H1 (cell line): ENCODE results near the gene GCGR. TPM values are rescaled to one million over a fixed set of nuclear protein-coding genes. Genes with fewer than 3 reads are reported as not detected.

Source experiments
- CTCF ChIA-PET: fragments of 300-600 bp; sonication (Branson Sonifier 250); formaldehyde crosslinking; loops from one replicate; lab custom pipeline; 2021; ENCODE audit not compliant: partially characterized antibody; lab: Charles Lee
- POLR2A ChIA-PET: fragments of 300-600 bp; sonication (Branson Sonifier 250); formaldehyde crosslinking; loops from one replicate; lab custom pipeline; 2021; ENCODE audit warnings: inconsistent platforms; ENCODE audit not compliant: partially characterized antibody; lab: Charles Lee
- DNase-seq, 2 experiments: peaks; one replicate each; pipeline versions ENCODE4 v3.0.0 to v3.0.0-alpha.2; 2010 to 2022; ENCODE audit warnings: low spot score in 2 of 2, low read depth in 1 of 2, mixed read lengths in 1 of 2
- FAIRE-seq: peaks from 2 replicates; lab custom pipeline; 2011; peaks lifted over from hg19 to GRCh38; lab: Jason Lieb, UNC
- H2AFZ ChIP-seq: 2 replicates; pipeline ENCODE4 v1.8.1; 2012; ENCODE audit warnings: low read length, inconsistent platforms
- H2AK5ac ChIP-seq: 2 replicates; pipeline ENCODE4 v1.6.1; 2013; ENCODE audit warnings: low read depth, low read length
- H2BK120ac ChIP-seq: replicated peaks from 2 replicates; pipeline ENCODE3; 2013; ENCODE audit warnings: low read depth, low read length, inconsistent platforms
- H2BK12ac ChIP-seq: 2 replicates; pipeline ENCODE4 v1.6.1; 2013; ENCODE audit warnings: low read depth, low read length
- H2BK15ac ChIP-seq: 2 replicates; pipeline ENCODE4 v1.6.1; 2013; ENCODE audit warnings: low read length
- H2BK20ac ChIP-seq: 2 replicates; pipeline ENCODE4 v1.6.1; 2013; ENCODE audit warnings: low read length
- H2BK5ac ChIP-seq: 2 replicates; pipeline ENCODE4 v1.6.1; 2013; ENCODE audit warnings: low read depth, low read length
- H3K14ac ChIP-seq: 2 replicates; pipeline ENCODE4 v1.6.1; 2013; ENCODE audit warnings: inconsistent platforms; ENCODE audit not compliant: insufficient read length
- H3K18ac ChIP-seq: 2 replicates; pipeline ENCODE4 v1.6.1; 2013; ENCODE audit warnings: low read length; ENCODE audit errors: extremely low read depth
- H3K23ac ChIP-seq: 2 replicates; pipeline ENCODE4 v1.6.1; 2013; ENCODE audit warnings: inconsistent platforms; ENCODE audit not compliant: insufficient read length
- H3K23me2 ChIP-seq: 2 replicates; pipeline ENCODE4 v1.6.1; 2013; ENCODE audit warnings: low read depth, low read length
- H3K27ac ChIP-seq: 2 replicates; pipeline ENCODE4 v1.6.1; 2011; ENCODE audit warnings: low read depth, low read length, inconsistent platforms
- H3K27me3 ChIP-seq, 4 experiments: replicated peaks in 1 of 4; 1 replicate in 1 of 4; 2 replicates in 3 of 4; pipeline versions ENCODE4 v1.6.1 to v1.8.1; 2011 to 2013; ENCODE audit warnings: low read length in 3 of 4, mild to moderate bottlenecking in 3 of 4, inconsistent platforms in 2 of 4, mixed read lengths in 2 of 4, moderate library complexity in 1 of 4; ENCODE audit not compliant: control insufficient read depth in 3 of 4, insufficient read depth in 3 of 4; ENCODE audit errors: extremely low read depth in 1 of 4
- H3K36me3 ChIP-seq, 4 experiments: 2 replicates each; pipeline versions ENCODE4 v1.6.1 to v1.8.1; 2011 to 2013; ENCODE audit warnings: mild to moderate bottlenecking in 4 of 4, low read length in 3 of 4, moderate library complexity in 2 of 4, control low read depth in 1 of 4, inconsistent platforms in 1 of 4; ENCODE audit not compliant: insufficient read depth in 4 of 4, control insufficient read depth in 2 of 4
- H3K4ac ChIP-seq: replicated peaks from 2 replicates; pipeline ENCODE3; 2013; ENCODE audit warnings: low read length, low read depth, mixed read lengths, inconsistent platforms; ENCODE audit not compliant: insufficient read length
- H3K4me1 ChIP-seq, 4 experiments: replicated peaks in 1 of 4; 1 replicate in 1 of 4; 2 replicates in 3 of 4; pipeline versions ENCODE4 v1.6.1 to v1.8.1; 2011 to 2013; ENCODE audit warnings: low read length in 3 of 4, inconsistent platforms in 2 of 4, mixed read lengths in 1 of 4; ENCODE audit not compliant: insufficient read depth in 4 of 4, control insufficient read depth in 3 of 4
- H3K4me2 ChIP-seq, 2 experiments: 2 replicates each; pipeline versions ENCODE4 v1.6.1 to v1.8.1; 2011 to 2013; ENCODE audit warnings: low read depth in 2 of 2, low read length in 2 of 2, control low read depth in 1 of 2, inconsistent platforms in 1 of 2, mild to moderate bottlenecking in 1 of 2; ENCODE audit not compliant: insufficient read depth in 1 of 2
- H3K4me3 ChIP-seq, 4 experiments: fragments of 200-600, 300-600 bp in 1 of 4; sonication (generic), shearing (Covaris generic), sonication (Bioruptor Twin) in 1 of 4; 2 replicates each; pipeline versions ENCODE4 v1.5.1 to v1.8.1; 2011 to 2016; ENCODE audit warnings: low read length in 4 of 4, low read depth in 3 of 4, control low read depth in 2 of 4, inconsistent platforms in 2 of 4, mild to moderate bottlenecking in 2 of 4, mixed read lengths in 1 of 4, moderate library complexity in 1 of 4; ENCODE audit not compliant: insufficient read depth in 2 of 4; ENCODE audit errors: extremely low read depth in 1 of 4
- H3K56ac ChIP-seq: replicated peaks from 2 replicates; pipeline ENCODE3; 2013; ENCODE audit warnings: low read depth, mild to moderate bottlenecking, mixed read lengths, low read length, inconsistent platforms; ENCODE audit not compliant: insufficient read length
- H3K79me1 ChIP-seq: 2 replicates; pipeline ENCODE4 v1.6.1; 2013; ENCODE audit warnings: low read depth, low read length, control low read depth
- H3K79me2 ChIP-seq, 2 experiments: 2 replicates each; pipeline versions ENCODE4 v1.6.1 to v1.8.1; 2012 to 2013; ENCODE audit warnings: low read length in 2 of 2, mild to moderate bottlenecking in 2 of 2, inconsistent platforms in 1 of 2; ENCODE audit not compliant: insufficient read depth in 2 of 2, control insufficient read depth in 1 of 2
- H3K9ac ChIP-seq, 4 experiments: replicated peaks in 1 of 4; 1 replicate in 1 of 4; 2 replicates in 3 of 4; pipeline versions ENCODE4 v1.6.1 to v1.8.1; 2011 to 2013; ENCODE audit warnings: low read depth in 3 of 4, low read length in 3 of 4, control low read depth in 2 of 4, mild to moderate bottlenecking in 2 of 4, moderate library complexity in 2 of 4, inconsistent platforms in 1 of 4; ENCODE audit errors: extremely low read depth in 1 of 4
- H3K9me3 ChIP-seq, 2 experiments: 2 replicates each; pipeline versions ENCODE4 v1.6.1 to v1.8.1; 2012 to 2013; ENCODE audit warnings: mild to moderate bottlenecking in 2 of 2, moderate library complexity in 2 of 2, control low read depth in 1 of 2, inconsistent platforms in 1 of 2, low read depth in 1 of 2, low read length in 1 of 2, mixed read lengths in 1 of 2; ENCODE audit not compliant: insufficient read depth in 2 of 2
- H4K20me1 ChIP-seq, 2 experiments: replicated peaks in 1 of 2; 2 replicates each; pipeline versions ENCODE3 to v1.8.1; 2011 to 2013; ENCODE audit warnings: inconsistent platforms in 2 of 2, low read length in 2 of 2, mild to moderate bottlenecking in 1 of 2; ENCODE audit not compliant: insufficient read depth in 2 of 2, control insufficient read depth in 1 of 2
- H4K5ac ChIP-seq: 2 replicates; pipeline ENCODE4 v1.6.1; 2013; ENCODE audit warnings: low read length, low read depth, mixed read lengths, inconsistent platforms; ENCODE audit not compliant: insufficient read length
- H4K8ac ChIP-seq: 2 replicates; pipeline ENCODE4 v1.8.0; 2013; ENCODE audit warnings: mild to moderate bottlenecking, moderate library complexity, low read length, inconsistent platforms; ENCODE audit not compliant: insufficient read depth; ENCODE audit errors: extremely low read depth
- H4K91ac ChIP-seq: replicated peaks from 2 replicates; pipeline ENCODE3; 2013; ENCODE audit warnings: low read length, mixed read lengths, inconsistent platforms; ENCODE audit not compliant: insufficient read length
- CREB1 ChIP-seq: IDR thresholded peaks from 2 replicates; pipeline ENCODE4 v1.6.1; 2012; ENCODE audit warnings: inconsistent platforms
- CTCF ChIP-seq, 3 experiments: IDR thresholded peaks; 1 replicate in 2 of 3; 2 replicates in 1 of 3; pipeline versions ENCODE4 v1.5.1 to v1.6.1; 2011; ENCODE audit warnings: low read length in 3 of 3, mild to moderate bottlenecking in 3 of 3, inconsistent platforms in 2 of 3, low read depth in 1 of 3, moderate library complexity in 1 of 3; ENCODE audit not compliant: insufficient read depth in 1 of 3; ENCODE audit errors: control extremely low read depth in 1 of 3
- KDM4A ChIP-seq: IDR thresholded peaks from one replicate; pipeline ENCODE4 v1.7.1; 2012; ENCODE audit warnings: low read depth, mild to moderate bottlenecking, moderate library complexity, low read length, inconsistent platforms; ENCODE audit not compliant: severe bottlenecking
- NRF1 ChIP-seq: IDR thresholded peaks from 2 replicates; pipeline ENCODE4 v1.6.1; 2011; ENCODE audit warnings: mild to moderate bottlenecking, low read depth, low read length, improper control_type of control experiment
- RFX5 ChIP-seq: IDR thresholded peaks from 2 replicates; pipeline ENCODE4 v1.6.1; 2011; ENCODE audit warnings: low read depth, low read length, improper control_type of control experiment, borderline replicate concordance
- TAF1 ChIP-seq: IDR thresholded peaks from 2 replicates; pipeline ENCODE4 v1.6.1; 2011; ENCODE audit warnings: mild to moderate bottlenecking, low read depth, low read length
- TBP ChIP-seq: IDR thresholded peaks from 2 replicates; pipeline ENCODE4 v1.6.1; 2011; ENCODE audit warnings: low read depth, low read length, improper control_type of control experiment
- TEAD4 ChIP-seq: IDR thresholded peaks from 2 replicates; pipeline ENCODE4 v1.6.1; 2012; ENCODE audit warnings: low read depth, low read length, inconsistent platforms, mixed read lengths
- WGBS, 2 experiments: shearing (Covaris generic) in 1 of 2; methylation state at CpG; one replicate each; pipeline versions ENCODE4 v1.1.6 to v1.1.7; 2013 to 2015; ENCODE audit warnings: low lambda C conversion rate in 2 of 2, mixed read lengths in 2 of 2, inconsistent platforms in 1 of 2, low coverage in 1 of 2, missing lambda C conversion rate in 1 of 2; ENCODE audit not compliant: insufficient replicate concordance in 2 of 2, insufficient coverage in 1 of 2, insufficient read length in 1 of 2; ENCODE audit errors: extremely low coverage in 1 of 2, missing lambda C conversion rate in 1 of 2; 5-methylcytosine and 5-hydroxymethylcytosine counted together
- polyA plus RNA-seq, 7 experiments: library from polyadenylated mRNA; depleted of rRNA in 3 of 7; stranded (reverse) in 5 of 7; unstranded in 2 of 7; fragments of >200 nt in 5 of 7; fragments of 200-250 nt in 2 of 7; gene quantifications; 1 replicate in 5 of 7; 2 replicates in 1 of 7; 4 replicates in 1 of 7; pipeline versions ENCODE4 v1.2.1 to v1.2.3, GENCODE V29; 2011 to 2013; ENCODE audit warnings: missing spikeins in 2 of 7, mixed read lengths in 2 of 7
- total RNA-seq: library from RNA; stranded (reverse); fragmentation: NEBNext Ultra II Directional; extraction: Animal tissue kit (Norgen Biotek cat#: 25700); gene quantifications from 2 replicates; pipeline ENCODE4 v1.2.1, GENCODE V29; 2021

GCGR gene
- total and polyA plus RNA-seq, 2 of the 8 experiments (the other 6 are each of a cell fraction or from before 2014, with no cell fraction given), result 0.44 to 0.56 TPM

GRCh38 chr17:81833160-81833920 is 29.4 kb downstream of the GCGR start, which contains the start of gene MCRIP1:
Gene MCRIP1, minus strand, starts transcription at chr17:81833291. Its CDS starts 8,785 bp downstream, at chr17:81824506.
- ChIA-PET POLR2A (interaction anchor here (0.8 to 5.0 kb wide), 23 partner anchors 9 to 167 kb away, joined by 3 to 37 read pairs (median 5); partner anchors contain the start of genes ARHGDIA, CCDC137, MRPL12 and OXLD1), CTCF (interaction anchor here (0.7 to 2.5 kb wide), 6 partner anchors 11 to 100 kb away, joined by 3 to 10 read pairs (median 4); no protein-coding TSS in a partner anchor)
- Histone ChIP-seq H3K9me3 (no peaks in the 10 kb centered on the region), H3K4me1 (peaks cover 0 to 15% (median 8%) of the 10 kb centered on the region in 4 experiments; a peak in 4 of 7 replicates), H4K91ac (peak within 1 kb of the TSS; percentile 91), H3K23me2 (peaks cover 8% of the 10 kb centered on the region), H2BK20ac (no peak within 1 kb of the TSS), H2BK12ac (peak within 1 kb of the TSS; percentile 75; the same call in 1 of the 2 replicates), H4K5ac (peak within 1 kb of the TSS; percentile 93), H3K56ac (peak within 1 kb of the TSS; percentile 96), H3K18ac (peak within 1 kb of the TSS; percentile 83), H4K20me1 (peaks cover 0 to 16% of the 10 kb centered on the region in 2 experiments), H3K4me2 (peak within 1 kb of the TSS; percentile 94 to 95), H3K79me1 (peaks cover 13% of the 10 kb centered on the region), H4K8ac (peak within 1 kb of the TSS; percentile 98), H2BK120ac (peak within 1 kb of the TSS; percentile 33), H3K14ac (peak within 1 kb of the TSS; percentile 54), H2BK5ac (peak within 1 kb of the TSS; percentile 86), H2AK5ac (peak within 1 kb of the TSS; percentile 75), H3K79me2 (peaks cover 0 to 15% of the 10 kb centered on the region in 2 experiments; a peak in 1 of 4 replicates), H3K9ac (peak within 1 kb of the TSS; percentile 80 to 93 (median 86)), H3K23ac (no peak within 1 kb of the TSS), H3K27me3 (0 out of 7 replicates have a peak, but pooled peaks cover 0 to 2% (median 0%) of the 10 kb centered on the region in 4 experiments), H2BK15ac (peak within 1 kb of the TSS; percentile 88; the same call in 1 of the 2 replicates), H3K4ac (peak within 1 kb of the TSS; percentile 90), H3K36me3 (no peaks in the 10 kb centered on the region; a peak in 1 of 8 replicates), H2AFZ (no peak within 1 kb of the TSS; the same call in 1 of the 2 replicates), H3K4me3 (peak within 1 kb of the TSS; percentile 81 to 97 (median 85)), H3K27ac (peak within 1 kb of the TSS; percentile 83)
- 1% methylated on average over 28 of the region's 76 CpGs; no CpG with 5 or more reads in 1 of the 2 experiments for WGBS, 2 experiments
- DNase-seq, result peak; percentile 60 to 95
- FAIRE-seq, result no peak
- no peak for TF ChIP-seq RFX5
- peak; percentile 80 for TF ChIP-seq NRF1
- TF ChIP-seq TEAD4, result no peak
- TF ChIP-seq KDM4A, result peak; percentile 8
- peak; percentile 87 for TF ChIP-seq TAF1
- peak; percentile 73; the same call in 1 of the 2 replicates for TF ChIP-seq TBP
- TF ChIP-seq CTCF (IDR thresholded peaks at IDR 0.05; ENCODE audit: control extremely low read depth in 1 of 3, insufficient read depth in 1 of 3, low read depth in 1 of 3, low read length in 3 of 3), result 0 out of 4 replicates have a peak, but pooled peaks of 1 of the 3 experiments have one; percentile 1
- peak; percentile 88 for TF ChIP-seq CREB1
